Fibroblast of lung (primary cell): Measurements from ENCODE around the gene CD46.

Experiments
- CTCF ChIP-seq, 2 donors: IDR thresholded peaks in 1 of 2; conservative IDR thresholded peaks in 1 of 2; 1 replicate in 1 of 2; 2 replicates in 1 of 2; pipeline ENCODE4 v1.5.1; 2011 to 2012; ENCODE audit warnings: low read length in 2 of 2, control low read depth in 1 of 2, inconsistent platforms in 1 of 2, low read depth in 1 of 2, mild to moderate bottlenecking in 1 of 2
- EZH2 ChIP-seq: IDR thresholded peaks from 2 replicates; pipeline ENCODE4 v1.5.1; 2012; ENCODE audit warnings: low read length, control low read depth, mild to moderate bottlenecking; ENCODE audit errors: missing control alignments

GRCh38 chr1:207828046-207828445 lies 76.2 kb downstream of the CD46 start:
- no peak for TF ChIP-seq CTCF (conservative IDR thresholded peaks at IDR 0.05 in 1 of 2, IDR thresholded peaks at IDR 0.05 in 1 of 2; ENCODE audit: low read depth in 1 of 2, low read length in 2 of 2)
- TF ChIP-seq EZH2 = no peak
